Stimulated activated CD4-positive, alpha-beta T cell treated with anti-CD3 and anti-CD28 coated beads, Interleukin-15, amount 100 ng/mL, for 1 hour (primary cell): ENCODE data around the gene ZNF516.
"Not testable (repeated sequence)": the region's sequence is repeated elsewhere in the genome, so short reads cannot be mapped to it uniquely, and the experiment has no call there.

Source experiments
- DNase-seq, 2 donors: peaks; one replicate each; pipeline ENCODE4 v3.0.0-alpha.2; 2020; ENCODE audit warnings: low read depth in 1 of 2, low spot score in 1 of 2

ZNF516 gene

DNA sequence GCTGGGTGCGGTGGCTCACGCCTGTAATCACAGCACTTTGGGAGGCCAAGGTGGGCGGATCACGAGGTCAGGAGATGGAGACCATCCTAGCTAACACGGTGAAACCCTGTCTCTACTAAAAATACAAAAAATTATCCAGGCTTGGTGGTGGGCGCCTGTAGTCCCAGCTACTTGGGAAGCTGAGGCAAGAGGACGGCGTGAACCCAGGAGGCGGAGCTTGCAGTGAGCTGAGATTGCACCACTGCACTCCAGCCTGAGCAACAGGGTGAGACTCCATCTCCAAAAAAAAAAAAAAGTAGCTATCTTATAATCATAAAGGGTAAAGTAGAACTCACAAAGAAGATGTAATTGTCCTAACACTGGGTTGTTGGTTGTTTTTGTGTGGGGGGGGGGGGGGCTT is 21.5 kb downstream of the ZNF516 start:
- DNase-seq, result not testable (repeated sequence)

- DNase-seq, result no peak
Observed at GRCh38 chr18:76472829-76473228, 22.2 kb downstream of the ZNF516 start.

DNA sequence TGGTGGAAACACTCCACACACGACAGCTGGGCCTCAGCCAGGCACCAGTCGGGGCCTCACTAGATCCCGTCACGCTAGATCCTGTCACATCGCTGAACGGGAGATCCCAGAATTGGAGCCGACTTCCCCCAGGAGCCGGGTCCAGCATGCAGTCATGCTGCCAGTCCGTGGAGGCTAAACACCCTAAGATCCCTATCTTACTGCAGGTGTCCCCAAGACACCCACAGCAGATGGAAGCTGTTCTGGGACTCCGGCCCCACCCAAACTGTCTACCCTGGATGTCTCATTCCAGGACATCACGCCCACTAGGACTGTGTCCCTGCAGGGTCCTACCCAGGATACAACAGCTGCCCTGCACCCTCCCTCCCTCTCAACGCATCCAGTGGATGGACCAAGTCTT is 23.4 kb downstream of the ZNF516 start:
- no peak for DNase-seq

- no peak for DNase-seq
Observed at GRCh38 chr18:76468345-76469304, 26.4 kb downstream of the ZNF516 start.

- no peak for DNase-seq
Observed at GRCh38 chr18:76467371-76468190, 27.5 kb downstream of the ZNF516 start.

DNA sequence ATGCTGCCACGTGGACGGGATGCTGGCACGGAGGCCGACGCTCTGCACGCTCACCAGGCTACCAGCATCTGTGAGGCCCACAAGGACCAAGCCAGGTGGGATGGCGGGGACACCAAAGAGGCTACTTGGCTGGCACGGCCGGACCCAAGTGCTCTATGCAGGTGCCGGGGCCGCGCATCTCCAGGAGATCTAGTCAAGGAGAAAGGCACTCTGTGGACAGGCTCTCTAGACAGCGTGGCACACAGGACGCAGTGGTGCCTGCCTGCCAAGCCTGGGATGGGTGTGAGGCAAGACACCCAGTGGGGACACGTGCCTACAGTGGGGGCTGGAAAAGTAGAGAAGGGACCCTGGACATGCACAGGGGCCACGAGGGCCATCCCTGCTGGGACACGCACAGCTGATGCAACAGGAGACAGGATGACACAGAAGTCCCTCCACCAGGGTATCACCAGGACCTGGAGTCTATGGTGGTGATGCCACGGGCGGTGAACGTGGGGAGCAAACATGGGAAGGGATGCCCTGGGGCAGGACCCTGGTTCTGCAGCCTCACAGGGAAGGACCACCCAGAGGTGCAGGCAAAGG is 28.5 kb downstream of the ZNF516 start:
- no peak for DNase-seq

DNA sequence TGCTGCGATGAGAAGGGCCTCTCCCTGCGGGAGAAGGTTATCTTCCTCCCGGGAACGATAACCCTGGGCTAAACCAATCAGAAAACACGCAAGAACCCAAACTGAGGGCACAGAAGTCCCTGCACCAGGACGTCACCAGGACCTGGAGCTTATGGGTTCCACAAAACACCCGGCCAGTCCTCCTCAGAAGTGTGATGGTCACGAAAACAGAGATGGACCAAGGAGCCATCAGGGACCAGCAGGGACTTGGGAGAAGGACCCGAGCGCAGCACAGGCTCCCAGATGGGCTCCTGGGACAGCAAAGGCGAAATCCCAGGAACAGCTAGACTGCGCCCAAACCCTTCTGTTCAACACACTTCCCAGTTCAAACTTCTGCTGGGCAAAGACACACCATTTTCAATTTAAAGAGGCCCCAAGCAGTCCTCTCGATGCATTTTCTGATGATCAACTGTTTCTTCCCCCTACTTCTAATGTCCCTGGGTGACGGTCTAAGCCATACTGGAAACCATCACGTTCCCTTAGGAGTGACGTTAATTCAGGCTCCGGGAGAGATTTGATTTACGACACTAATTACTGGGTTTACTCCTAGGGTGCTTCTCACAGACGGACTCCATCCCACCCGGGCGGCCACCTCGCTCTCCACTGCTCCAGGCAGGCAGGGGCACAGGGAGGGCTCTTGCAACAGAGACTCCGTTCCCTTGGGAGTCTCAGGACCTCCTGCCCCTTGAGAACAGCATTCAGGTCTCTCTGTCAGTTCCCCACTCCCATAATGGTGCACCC is 29.2 kb downstream of the ZNF516 start:
- DNase-seq, result no peak

GRCh38 chr18:76464281-76465259 is 30.5 kb downstream of the ZNF516 start:
- no peak for DNase-seq

- DNase-seq, result no peak
Observed at GRCh38 chr18:76463872-76464271, 31.2 kb downstream of the ZNF516 start.

DNA sequence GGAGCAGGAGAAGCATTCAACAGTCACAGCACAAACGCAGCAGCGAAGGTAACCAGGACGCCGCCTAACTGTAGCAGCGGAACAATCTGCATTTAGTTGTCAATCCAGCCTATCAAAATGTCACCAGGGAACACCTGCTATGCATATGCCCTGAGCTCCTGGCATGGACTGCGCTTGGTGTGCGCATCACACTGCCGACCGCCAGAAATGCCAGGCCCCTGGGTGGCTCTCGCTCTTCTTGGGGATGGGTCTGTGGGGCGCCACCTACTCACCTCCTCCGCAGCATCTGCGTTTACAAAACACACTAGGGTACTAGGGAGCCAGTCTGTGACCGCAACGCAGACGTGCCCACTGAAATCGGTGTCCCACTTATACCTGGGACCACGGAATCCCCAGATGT is 31.7 kb downstream of the ZNF516 start:
- no peak for DNase-seq

GRCh38 chr18:76462326-76462694 is 32.7 kb downstream of the ZNF516 start:
- no peak for DNase-seq

DNA sequence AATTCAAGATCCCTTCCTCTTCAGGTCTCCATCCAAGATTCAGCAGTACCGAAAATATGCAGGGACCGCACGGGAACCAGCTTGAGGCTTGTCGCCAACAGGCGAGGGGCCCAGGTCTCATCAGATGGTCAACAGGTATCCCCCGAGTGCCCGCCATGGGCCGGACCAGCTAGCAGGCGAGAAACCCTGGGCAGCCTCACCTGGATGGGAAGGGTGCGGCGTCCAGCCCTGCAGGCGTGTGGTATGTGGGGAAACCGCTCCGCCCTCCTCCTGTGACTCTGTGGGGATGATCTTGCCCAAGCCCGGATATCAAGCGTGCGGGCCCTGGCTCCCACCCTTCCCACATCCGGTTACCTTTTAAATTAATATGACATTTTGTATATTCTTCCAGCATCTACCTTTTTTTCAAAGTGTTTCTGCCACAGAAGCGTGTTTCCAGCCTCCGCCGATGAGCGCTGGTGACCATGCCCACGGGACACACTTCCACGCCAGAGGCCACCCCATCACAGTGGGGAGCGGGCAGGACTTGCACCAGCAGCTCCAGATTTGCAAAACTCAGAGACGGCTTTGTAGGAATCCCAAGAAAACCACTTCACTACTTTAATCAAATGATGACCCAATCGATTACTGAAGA is 33.2 kb downstream of the ZNF516 start:
- no peak for DNase-seq

DNA sequence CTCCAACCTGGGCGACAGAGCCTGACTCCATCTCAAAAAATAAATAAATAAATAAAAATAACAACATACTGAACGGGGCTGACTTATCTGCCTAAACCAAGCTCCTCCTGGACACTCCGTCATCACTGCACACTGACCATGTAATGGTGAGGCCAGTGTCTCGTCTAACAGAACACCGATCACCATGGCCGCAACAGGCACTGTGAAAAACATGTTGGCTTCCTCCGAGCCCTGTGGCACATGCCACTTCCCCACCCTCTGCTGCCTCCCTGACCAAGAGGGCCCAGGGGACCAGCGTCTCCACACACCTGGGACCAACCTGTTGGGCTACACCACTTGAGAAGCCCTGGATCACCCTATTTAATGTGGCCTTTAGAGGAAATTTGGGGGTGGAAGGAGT is 33.9 kb downstream of the ZNF516 start:
- no peak for DNase-seq

GRCh38 chr18:76460482-76460881 is 34.6 kb downstream of the ZNF516 start:
- DNase-seq, result no peak

DNA sequence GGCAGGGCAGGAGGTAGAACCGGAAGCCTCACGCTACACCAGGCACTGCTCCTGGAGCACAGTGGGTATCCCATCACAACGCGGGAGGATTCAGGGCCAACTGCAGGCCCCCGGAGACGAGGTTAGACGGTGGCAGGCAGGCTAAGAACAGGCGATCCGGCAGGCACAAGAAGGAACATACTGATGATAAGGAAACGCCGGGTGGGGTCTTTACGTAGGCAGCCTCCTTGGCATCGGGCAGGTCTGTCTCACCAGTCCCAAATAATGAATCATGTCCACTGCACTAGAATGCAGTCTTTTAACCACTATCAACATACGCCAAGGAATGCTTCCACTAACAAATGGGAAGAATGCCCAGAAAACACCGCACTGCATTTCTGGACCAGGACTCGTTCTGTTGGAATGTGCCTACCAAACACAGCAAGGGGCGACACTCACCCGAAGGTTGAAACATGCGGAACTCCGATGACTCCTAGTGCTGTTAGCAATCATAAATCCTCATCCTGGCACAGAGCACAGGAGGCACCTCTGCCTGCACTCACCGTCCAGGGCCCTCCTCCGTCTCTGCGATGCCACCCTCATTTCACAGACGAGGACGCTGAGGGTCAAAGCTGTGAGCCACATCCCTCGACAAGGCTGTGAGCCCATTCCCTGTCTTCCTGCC is 35.2 kb downstream of the ZNF516 start:
- no peak for DNase-seq

DNA sequence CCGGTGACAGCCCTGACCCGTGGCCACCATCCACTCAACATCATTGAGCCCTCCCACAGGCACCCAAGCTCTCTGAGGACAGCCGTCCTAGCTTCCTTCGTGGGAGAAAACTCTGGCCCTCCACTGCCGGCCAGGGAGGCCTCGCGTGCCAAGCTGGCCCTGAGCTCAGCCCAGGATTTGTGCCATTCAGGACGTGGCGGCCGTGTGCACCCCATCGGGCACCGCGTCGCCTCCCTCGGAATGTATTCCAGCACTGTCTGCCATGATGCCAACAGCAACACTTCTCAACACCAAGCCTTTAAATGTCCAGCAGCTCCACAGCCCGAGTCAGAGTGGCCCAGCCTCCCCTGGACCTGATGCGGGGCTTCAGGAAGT is 35.7 kb downstream of the ZNF516 start:
- no peak for DNase-seq

DNA sequence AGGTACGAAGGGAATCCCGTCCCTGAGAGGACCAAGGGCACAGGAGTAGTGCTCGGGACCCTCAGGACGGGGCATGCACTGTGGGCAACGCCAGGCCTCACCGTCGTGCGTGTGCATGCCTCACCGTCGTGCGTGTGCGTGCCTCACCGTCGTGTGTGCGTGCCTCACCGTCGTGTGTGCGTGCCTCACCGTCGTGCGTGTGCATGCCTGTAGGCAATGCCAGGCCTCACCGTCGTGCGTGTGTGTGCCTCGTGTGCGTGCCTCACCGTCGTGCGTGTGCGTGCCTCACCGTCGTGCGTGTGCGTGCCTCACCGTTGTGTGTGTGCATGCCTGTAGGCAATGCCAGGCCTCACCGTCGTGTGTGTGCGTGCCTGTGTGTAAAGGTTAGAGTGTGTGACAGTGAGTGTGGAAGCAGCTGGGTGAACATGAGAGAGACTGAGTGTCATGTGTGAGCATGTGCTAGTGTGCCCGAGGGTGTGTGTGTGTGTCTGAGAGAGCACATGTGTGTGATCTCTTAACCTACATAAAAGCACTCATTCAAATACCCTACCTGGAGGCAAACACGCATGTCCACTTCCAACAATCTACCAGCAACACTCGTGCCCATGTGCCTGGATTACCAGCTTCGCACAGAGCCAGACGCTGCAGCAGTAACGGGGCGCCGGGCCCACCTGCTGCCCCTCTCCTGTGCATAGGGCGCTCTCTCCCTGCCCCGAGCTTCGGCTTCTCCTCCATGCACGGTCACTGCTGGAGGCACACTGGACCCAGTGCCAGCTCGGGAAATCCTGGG is 36.3 kb downstream of the ZNF516 start:
- DNase-seq, result no peak

DNA sequence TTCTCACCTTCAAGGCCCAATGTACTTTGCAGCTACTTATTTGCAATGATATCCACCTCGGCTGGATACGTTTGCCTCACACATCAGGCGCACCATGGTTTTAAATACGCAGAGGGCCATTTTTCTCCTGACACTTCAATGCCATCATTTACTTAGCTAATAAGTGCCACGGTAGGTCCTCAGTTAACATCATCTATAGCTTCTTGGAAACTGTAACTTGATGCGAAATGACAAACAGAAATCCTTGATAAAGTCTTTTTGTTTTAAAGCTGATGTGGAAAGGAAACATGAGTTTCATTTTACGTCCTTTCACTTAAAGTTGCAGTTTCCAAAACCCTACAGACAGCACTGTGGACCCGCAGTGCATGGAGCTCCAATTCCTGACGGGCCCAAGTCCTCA is 37.1 kb downstream of the ZNF516 start:
- DNase-seq, result no peak
